ENCODE data around the gene DYSF.

GRCh38 chr2:71685941-71686611 is 232.7 kb downstream of the DYSF start:
- TF ChIP-seq CTCF (IDR thresholded peaks at IDR 0.05), result no peak
- no peak for TF ChIP-seq POLR2A (IDR thresholded peaks at IDR 0.05)
- TF ChIP-seq POLR2AphosphoS5 (IDR thresholded peaks at IDR 0.05), result no peak
- TF ChIP-seq EP300 (IDR thresholded peaks at IDR 0.05; ENCODE audit: low read depth), result no peak

All from transverse colon (tissue), 4 donors.